ENCODE results near the gene ARL13A.

- no peak for TF ChIP-seq CTCF (IDR thresholded peaks at IDR 0.05; ENCODE audit: insufficient read depth, low read length, poor library complexity, severe bottlenecking)
- TF ChIP-seq EZH2phosphoT487 (conservative IDR thresholded peaks at IDR 0.05; ENCODE audit: low read length) = no peak
Observed at GRCh38 chrX:100948557-100948956, 21.0 kb upstream of the ARL13A start.
